Stimulated activated CD4-positive, alpha-beta T cell treated with anti-CD3 and anti-CD28 coated beads, TNF-alpha, amount 100 ng/mL, for 24 hours (primary cell): ENCODE data around the gene AFTPH.

Experiments
- DNase-seq, 3 experiments: peaks; one replicate each; pipeline ENCODE4 v3.0.0-alpha.2; 2020; ENCODE audit warnings: low read depth in 3 of 3

The AFTPH gene

DNA sequence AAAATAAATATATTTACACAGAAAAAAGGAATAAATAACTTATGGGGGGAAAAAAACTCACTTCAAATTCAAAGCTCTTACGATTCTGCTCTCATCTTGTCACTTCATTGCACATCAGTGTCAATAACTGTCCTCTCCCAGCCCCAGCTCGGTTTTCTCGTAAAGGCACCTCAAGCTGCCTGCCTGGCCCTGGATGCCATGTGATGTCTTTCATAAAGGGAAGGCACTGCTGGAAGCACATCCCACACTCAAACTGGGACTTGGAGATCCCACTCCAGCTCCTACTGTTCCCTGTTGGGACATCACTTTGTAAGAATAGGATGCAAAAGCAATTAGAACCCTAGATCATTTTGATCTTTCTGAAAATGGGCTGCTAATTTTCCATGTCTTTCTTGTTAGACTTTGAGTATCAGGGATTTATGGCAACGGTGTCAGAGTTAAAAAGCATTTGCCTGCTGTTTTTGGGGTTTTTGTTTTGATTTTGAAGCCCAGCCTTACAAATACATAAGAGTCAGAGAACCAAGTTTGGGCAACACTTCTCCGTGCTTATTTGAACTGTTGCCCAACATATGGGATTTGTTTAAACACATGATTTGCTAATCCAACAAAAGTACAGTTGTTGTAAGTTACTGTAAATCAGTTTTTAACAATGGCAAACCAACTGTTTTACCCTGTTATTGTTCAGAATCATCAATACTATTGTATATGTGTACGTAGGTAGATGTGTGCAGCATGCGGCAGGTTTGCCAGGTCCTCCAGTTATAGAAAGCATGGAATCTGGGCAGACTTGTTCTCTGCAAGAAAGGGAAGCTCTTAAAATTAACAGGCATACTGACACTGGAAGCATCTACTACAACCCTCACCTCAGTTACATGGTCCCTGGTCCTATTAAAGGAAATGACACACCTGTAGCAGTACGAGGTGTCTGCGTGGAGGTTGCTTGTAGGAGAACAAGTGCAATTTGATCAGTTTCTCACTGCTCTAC, 109.0 kb downstream of the AFTPH start:
- DNase-seq: no peak

DNA sequence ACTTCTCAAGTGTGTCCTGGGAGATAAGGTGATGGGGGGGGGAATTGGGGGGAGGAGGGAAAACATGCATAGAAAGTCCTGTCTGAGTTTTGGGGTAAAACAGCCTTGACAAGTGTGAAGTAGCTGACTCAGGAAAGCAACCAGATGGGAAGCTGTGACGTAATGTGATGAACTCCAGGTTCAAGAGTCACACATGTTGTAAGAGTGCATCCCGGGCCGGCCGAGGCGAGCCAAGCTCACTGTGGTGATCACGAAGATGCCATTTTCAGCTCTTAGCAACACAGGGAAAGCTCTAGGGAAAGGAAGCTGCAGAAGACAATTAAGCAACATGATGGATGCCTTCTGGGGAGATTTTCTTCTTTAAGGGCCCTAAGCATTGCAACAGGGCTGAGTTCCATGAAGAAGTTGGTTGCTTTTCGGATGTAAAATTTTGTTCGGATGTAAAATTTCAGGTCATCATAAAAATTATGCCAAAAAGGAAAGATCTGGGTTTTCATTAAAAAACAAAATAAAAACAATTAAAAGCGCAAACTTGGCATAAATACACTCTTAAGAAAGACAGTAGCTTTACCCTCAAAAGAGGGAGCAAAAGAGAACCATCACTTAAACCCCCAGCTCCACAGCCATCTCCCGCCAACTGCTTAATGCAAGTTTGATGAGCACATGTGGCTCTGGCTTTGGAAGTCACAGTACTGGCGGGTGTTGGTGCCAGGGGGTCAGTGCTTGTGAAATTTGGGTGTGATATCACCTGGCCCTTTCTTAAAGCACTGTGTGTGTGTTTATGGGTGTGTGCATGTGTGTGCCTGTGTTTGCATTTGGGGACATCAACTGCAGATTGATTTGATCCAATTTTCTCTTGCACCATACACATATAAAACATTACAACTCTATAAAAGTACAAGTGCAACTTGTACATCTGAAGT, 110.5 kb downstream of the AFTPH start:
- DNase-seq: no peak

DNA sequence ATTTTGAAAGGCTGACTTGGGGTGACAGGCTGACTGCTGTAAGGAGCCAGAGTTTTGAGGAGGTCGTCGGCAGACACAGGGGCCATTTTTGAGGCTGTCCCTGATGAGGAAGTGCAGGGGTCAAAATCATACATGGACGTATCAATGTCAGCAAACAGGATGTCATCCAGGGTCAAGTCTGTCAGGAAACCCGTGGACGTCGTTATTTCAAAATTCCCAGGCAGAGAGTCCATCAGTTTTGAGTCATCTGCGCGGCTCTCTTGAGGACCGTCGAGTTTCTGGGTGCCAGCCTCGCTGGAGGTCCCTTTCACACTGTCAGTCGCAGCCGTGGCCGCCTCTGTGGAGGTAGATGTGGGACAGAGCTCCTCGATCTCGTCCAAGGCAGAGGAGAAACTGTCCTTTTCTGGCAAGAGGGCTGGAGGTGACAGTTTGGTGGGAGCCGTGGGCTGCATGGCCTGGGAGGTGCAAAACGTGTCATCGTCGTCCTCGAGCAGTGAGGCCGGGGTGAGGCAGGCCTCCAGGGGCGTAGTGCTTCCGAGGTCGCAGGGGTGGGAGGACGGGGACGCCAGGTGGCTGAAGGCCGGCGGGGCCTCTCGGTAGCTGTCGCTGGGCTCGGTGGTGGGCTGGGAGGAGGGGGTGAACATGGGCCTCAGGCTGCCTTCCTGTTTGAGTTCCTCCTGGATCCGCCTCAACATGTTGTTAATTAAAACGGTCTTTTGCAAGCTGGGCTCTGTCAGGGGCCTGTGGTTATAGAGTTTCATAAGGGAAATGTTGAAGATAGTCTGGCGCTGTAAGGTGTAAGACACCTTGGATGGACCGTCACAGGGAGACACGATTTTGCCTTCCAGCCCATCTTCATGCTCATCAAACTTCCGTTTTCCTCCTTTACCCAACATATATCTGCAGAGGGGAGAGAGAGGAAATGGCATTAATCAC, 112.1 kb downstream of the AFTPH start:
- no peak for DNase-seq

DNA sequence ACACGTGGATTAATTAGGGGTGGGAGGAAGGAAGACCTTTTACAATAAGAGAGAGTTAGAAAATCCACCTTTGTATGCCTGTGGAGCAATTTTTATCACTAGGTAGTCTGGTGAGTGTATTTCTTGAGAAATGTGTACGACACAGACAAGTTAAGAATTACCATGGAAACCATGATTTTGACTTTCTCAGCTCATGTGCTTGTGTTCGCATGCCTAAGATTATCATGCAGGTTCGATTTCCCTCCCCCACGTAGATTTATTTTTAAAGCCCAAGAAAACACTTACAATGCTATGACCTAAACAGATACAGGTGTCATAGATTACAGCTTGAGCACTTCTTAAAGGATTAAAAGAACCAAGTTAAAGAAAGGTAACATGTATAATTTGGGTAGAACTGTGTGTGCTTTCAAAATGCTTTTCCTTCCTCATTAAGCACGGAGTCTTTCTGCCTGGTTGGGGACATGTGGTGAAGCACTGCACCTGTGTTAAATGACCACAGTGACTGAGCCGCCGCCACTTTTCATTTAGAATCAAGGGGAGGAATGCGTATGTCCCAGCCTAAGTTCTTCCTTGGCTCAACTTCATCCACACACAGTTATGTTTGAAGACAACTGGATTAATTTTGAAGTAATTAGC, 113.0 kb downstream of the AFTPH start:
- DNase-seq: no peak

DNA sequence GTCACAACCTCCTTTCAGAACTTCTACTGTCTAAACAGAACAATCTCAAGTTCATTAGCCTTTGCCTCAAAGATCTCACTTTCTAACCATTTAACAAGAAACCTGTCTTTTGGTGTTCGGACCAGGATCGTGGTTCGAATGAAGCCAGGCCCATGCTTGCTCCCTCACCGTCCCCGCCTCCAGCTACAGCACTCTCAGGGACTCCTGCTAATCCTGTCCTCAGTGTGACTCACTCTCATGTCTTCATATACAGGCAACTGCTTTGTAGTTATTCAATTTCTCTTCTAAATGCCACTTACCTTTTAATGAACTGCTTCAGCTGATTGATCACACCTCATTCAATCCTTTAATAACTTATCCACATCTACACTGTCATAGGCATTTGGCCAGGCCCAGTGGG, 113.8 kb downstream of the AFTPH start:
- DNase-seq: no peak

DNA sequence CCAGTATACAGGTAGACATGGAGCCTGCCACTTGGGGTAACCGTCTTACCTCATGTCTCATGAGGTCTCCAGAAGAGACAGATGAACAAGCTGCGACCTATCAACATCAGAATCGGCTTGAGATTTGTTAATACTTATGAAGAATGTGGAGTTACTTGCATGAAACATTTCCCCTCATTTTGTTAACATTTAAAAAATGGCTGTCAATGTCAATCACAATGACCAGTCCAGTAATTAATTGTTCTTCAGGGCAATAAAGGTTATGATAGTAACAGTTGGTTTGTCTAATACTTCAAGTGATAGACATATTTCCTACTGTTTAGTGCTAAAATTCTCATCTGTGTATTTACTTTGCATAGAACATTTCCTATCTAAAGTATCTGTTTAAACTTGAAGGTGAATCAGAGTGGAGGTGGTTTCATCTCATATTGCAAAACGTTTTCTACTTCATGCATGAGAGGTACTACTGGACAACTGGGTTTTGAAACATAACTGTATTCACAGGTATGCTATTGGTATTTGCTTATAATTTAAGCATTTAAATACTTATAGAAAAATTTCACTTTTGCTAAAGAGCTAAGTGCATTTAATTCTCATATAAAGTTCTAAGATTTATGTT, 114.5 kb downstream of the AFTPH start:
- no peak for DNase-seq

DNA sequence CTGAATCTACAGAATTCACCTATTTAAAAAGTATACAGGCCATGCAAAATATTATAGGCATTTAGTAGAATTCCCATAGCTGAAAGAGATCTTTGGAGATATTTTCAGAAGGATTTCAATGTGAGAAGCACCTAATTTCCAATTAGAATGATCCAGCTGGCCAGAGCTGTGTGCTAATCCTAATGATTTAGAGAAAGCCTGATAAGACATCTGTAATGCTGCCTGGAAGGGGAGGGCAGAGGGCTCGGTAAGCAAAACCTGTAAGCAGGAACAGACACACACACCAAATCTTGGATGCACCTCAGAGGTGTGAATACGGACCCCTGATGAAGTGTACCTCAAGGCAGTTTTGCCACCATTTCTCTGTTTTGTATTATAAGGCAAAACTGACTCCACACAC, 115.6 kb downstream of the AFTPH start:
- DNase-seq: no peak

DNA sequence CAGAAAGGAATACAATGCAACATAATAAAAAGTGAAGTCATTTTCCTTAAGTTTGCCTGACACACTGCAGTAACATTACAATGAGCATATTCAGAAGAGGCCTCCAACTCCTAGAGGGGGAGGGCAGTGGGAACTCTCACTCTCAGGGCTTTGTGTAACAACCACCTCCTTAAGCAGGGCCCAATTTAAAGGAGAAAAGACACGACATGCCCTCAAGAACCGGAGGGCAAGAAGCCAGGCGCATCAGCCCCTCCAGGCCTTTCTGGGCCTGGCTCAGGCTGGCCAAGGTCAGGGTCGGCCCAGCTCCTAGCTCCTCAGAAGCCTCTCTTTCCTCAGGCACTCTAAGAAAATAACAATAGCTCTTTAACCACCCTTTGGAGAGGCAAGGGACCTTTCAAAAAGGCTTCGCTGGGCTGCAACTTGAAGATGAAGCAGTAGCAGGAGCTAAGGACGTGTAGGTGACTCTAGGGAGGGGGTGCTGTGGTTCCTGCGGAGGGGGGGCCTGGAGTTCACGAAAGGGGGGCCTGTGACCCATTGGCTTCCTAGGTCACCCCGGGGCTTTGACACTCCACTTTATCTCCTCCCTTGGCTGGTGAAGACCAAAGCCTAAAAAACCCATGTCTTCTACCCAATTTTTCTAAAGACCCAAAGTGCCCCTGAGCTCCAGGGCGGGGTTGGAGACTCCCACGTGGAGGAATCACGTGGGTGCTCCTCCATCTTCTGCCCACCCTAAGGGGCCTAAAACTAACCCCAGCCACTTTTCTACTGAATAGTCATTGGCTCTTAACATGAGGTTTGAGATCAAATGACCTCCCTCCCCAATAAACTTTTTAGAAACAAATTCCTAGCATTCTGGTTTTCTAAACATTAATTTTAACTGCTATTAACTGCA, 116.3 kb downstream of the AFTPH start:
- DNase-seq: no peak

DNA sequence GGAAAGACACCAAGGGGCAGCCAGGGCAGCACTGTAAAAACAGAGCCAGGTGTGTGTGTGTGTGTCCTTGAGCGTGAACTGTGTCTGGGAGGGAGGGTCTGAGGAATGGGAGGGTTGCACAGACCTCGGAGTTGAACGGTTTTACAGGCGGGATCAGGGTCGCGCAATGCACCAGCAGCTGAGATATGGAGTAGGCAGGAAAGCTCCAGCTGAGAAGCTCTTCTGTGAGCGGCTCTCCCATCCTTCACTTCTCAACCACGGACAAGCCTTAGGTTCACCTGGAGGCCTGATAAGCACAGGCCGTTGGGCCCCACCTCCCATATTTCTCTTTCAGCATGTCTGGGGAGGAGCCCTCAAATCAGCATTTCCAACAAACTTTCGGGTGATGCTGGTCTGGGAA, 117.5 kb downstream of the AFTPH start:
- DNase-seq: no peak
